GM19324 (cell line): ENCODE results near the gene CACNA2D2.

Experiments
- ATAC-seq: cut with Tn5 transposase; IDR thresholded peaks from one replicate; pipeline ENCODE4 v1.9.1; 2021; ENCODE audit warnings: mild to moderate bottlenecking, moderate library complexity; ENCODE audit not compliant: unreplicated experiment, low FRiP score

The CACNA2D2 gene

GRCh38 chr3:50502584-50503423 is 630 bp downstream of the CACNA2D2 start:
- ATAC-seq: no peak

- ATAC-seq: no peak
Measured at GRCh38 chr3:50502225-50502583, 1.2 kb downstream of the CACNA2D2 start.

GRCh38 chr3:50495609-50496423 is 7.6 kb downstream of the CACNA2D2 start:
- no peak for ATAC-seq

- no peak for ATAC-seq
Measured at GRCh38 chr3:50494126-50494525, 9.3 kb downstream of the CACNA2D2 start.

GRCh38 chr3:50493623-50494022 is 9.8 kb downstream of the CACNA2D2 start:
- no peak for ATAC-seq

GRCh38 chr3:50493086-50493485 is 10.3 kb downstream of the CACNA2D2 start:
- no peak for ATAC-seq

- ATAC-seq: no peak
Measured at GRCh38 chr3:50491023-50491422, 12.4 kb downstream of the CACNA2D2 start.

- no peak for ATAC-seq
Measured at GRCh38 chr3:50490424-50490823, 13.0 kb downstream of the CACNA2D2 start.

GRCh38 chr3:50487181-50487580 is 16.3 kb downstream of the CACNA2D2 start:
- ATAC-seq: no peak

GRCh38 chr3:50486219-50486888 is 17.1 kb downstream of the CACNA2D2 start:
- no peak for ATAC-seq

- no peak for ATAC-seq
Measured at GRCh38 chr3:50484722-50485121, 18.7 kb downstream of the CACNA2D2 start.

GRCh38 chr3:50483374-50483773 is 20.1 kb downstream of the CACNA2D2 start:
- no peak for ATAC-seq

GRCh38 chr3:50481992-50482391 is 21.4 kb downstream of the CACNA2D2 start:
- ATAC-seq: no peak

- ATAC-seq: no peak
Measured at GRCh38 chr3:50480471-50480870, 23.0 kb downstream of the CACNA2D2 start.

GRCh38 chr3:50479523-50479922 is 23.9 kb downstream of the CACNA2D2 start:
- ATAC-seq: no peak

- no peak for ATAC-seq
Measured at GRCh38 chr3:50478671-50479260, 24.7 kb downstream of the CACNA2D2 start.

- ATAC-seq: no peak
Measured at GRCh38 chr3:50478051-50478450, 25.4 kb downstream of the CACNA2D2 start.

- no peak for ATAC-seq
Measured at GRCh38 chr3:50475348-50475747, 28.1 kb downstream of the CACNA2D2 start.

- no peak for ATAC-seq
Measured at GRCh38 chr3:50474717-50475116, 28.7 kb downstream of the CACNA2D2 start.

- no peak for ATAC-seq
Measured at GRCh38 chr3:50473768-50474167, 29.7 kb downstream of the CACNA2D2 start.

GRCh38 chr3:50472958-50473357 is 30.5 kb downstream of the CACNA2D2 start:
- no peak for ATAC-seq
